ENCODE results near the gene AQR.

DNA sequence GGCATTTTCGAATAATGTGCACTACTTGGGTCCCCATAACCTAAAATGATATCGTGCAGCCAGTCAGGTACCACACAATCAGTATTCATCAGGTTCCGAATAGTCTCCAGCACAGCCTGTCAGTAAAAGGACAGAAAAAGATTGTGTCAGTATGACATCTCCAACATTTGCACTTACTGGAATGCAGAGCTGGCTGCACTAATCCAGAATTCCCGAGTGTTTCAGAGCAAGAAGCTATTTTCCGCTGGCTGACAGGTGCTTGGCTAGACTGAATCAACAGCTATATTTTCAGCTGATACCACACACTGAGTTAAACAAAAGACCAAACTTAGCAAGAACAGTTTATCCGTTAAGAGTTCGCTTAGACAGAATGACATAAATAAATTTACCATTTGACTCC is 68.8 kb downstream of the AQR start:
- TF ChIP-seq, protein P1, sequence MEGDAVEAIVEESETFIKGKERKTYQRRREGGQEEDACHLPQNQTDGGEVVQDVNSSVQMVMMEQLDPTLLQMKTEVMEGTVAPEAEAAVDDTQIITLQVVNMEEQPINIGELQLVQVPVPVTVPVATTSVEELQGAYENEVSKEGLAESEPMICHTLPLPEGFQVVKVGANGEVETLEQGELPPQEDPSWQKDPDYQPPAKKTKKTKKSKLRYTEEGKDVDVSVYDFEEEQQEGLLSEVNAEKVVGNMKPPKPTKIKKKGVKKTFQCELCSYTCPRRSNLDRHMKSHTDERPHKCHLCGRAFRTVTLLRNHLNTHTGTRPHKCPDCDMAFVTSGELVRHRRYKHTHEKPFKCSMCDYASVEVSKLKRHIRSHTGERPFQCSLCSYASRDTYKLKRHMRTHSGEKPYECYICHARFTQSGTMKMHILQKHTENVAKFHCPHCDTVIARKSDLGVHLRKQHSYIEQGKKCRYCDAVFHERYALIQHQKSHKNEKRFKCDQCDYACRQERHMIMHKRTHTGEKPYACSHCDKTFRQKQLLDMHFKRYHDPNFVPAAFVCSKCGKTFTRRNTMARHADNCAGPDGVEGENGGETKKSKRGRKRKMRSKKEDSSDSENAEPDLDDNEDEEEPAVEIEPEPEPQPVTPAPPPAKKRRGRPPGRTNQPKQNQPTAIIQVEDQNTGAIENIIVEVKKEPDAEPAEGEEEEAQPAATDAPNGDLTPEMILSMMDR (IDR thresholded peaks at IDR 0.05): no peak
- no peak for TF ChIP-seq POLR2A (IDR thresholded peaks at IDR 0.05)

Measured in esophagus squamous epithelium (tissue), 4 donors.